ENCODE measurements around the gene FNDC3B. TPM values are rescaled to one million over a fixed set of nuclear protein-coding genes. Genes with fewer than 3 reads are reported as not detected.

FNDC3B gene
- total and polyA plus RNA-seq, 9 of the 15 experiments (the other 6 are each of a cell fraction or from before 2014, with no cell fraction given) = 7.0 to 35.8 (median 16.2) TPM

- no peak for TF ChIP-seq THAP12 (CRISPR knock-in tag; IDR thresholded peaks at IDR 0.05)
- TF ChIP-seq LEF1 (IDR thresholded peaks at IDR 0.05) = no peak
- no peak for TF ChIP-seq ZNF436 (CRISPR knock-in tag; IDR thresholded peaks at IDR 0.05)
- no peak for TF ChIP-seq GABPB1 (CRISPR knock-in tag; IDR thresholded peaks at IDR 0.05)
- TF ChIP-seq ZNF589 (CRISPR knock-in tag; IDR thresholded peaks at IDR 0.05; ENCODE audit: low read depth) = no peak
- no peak for TF ChIP-seq MCM2 (IDR thresholded peaks at IDR 0.05; ENCODE audit: low read depth)
- TF ChIP-seq, protein P1, sequence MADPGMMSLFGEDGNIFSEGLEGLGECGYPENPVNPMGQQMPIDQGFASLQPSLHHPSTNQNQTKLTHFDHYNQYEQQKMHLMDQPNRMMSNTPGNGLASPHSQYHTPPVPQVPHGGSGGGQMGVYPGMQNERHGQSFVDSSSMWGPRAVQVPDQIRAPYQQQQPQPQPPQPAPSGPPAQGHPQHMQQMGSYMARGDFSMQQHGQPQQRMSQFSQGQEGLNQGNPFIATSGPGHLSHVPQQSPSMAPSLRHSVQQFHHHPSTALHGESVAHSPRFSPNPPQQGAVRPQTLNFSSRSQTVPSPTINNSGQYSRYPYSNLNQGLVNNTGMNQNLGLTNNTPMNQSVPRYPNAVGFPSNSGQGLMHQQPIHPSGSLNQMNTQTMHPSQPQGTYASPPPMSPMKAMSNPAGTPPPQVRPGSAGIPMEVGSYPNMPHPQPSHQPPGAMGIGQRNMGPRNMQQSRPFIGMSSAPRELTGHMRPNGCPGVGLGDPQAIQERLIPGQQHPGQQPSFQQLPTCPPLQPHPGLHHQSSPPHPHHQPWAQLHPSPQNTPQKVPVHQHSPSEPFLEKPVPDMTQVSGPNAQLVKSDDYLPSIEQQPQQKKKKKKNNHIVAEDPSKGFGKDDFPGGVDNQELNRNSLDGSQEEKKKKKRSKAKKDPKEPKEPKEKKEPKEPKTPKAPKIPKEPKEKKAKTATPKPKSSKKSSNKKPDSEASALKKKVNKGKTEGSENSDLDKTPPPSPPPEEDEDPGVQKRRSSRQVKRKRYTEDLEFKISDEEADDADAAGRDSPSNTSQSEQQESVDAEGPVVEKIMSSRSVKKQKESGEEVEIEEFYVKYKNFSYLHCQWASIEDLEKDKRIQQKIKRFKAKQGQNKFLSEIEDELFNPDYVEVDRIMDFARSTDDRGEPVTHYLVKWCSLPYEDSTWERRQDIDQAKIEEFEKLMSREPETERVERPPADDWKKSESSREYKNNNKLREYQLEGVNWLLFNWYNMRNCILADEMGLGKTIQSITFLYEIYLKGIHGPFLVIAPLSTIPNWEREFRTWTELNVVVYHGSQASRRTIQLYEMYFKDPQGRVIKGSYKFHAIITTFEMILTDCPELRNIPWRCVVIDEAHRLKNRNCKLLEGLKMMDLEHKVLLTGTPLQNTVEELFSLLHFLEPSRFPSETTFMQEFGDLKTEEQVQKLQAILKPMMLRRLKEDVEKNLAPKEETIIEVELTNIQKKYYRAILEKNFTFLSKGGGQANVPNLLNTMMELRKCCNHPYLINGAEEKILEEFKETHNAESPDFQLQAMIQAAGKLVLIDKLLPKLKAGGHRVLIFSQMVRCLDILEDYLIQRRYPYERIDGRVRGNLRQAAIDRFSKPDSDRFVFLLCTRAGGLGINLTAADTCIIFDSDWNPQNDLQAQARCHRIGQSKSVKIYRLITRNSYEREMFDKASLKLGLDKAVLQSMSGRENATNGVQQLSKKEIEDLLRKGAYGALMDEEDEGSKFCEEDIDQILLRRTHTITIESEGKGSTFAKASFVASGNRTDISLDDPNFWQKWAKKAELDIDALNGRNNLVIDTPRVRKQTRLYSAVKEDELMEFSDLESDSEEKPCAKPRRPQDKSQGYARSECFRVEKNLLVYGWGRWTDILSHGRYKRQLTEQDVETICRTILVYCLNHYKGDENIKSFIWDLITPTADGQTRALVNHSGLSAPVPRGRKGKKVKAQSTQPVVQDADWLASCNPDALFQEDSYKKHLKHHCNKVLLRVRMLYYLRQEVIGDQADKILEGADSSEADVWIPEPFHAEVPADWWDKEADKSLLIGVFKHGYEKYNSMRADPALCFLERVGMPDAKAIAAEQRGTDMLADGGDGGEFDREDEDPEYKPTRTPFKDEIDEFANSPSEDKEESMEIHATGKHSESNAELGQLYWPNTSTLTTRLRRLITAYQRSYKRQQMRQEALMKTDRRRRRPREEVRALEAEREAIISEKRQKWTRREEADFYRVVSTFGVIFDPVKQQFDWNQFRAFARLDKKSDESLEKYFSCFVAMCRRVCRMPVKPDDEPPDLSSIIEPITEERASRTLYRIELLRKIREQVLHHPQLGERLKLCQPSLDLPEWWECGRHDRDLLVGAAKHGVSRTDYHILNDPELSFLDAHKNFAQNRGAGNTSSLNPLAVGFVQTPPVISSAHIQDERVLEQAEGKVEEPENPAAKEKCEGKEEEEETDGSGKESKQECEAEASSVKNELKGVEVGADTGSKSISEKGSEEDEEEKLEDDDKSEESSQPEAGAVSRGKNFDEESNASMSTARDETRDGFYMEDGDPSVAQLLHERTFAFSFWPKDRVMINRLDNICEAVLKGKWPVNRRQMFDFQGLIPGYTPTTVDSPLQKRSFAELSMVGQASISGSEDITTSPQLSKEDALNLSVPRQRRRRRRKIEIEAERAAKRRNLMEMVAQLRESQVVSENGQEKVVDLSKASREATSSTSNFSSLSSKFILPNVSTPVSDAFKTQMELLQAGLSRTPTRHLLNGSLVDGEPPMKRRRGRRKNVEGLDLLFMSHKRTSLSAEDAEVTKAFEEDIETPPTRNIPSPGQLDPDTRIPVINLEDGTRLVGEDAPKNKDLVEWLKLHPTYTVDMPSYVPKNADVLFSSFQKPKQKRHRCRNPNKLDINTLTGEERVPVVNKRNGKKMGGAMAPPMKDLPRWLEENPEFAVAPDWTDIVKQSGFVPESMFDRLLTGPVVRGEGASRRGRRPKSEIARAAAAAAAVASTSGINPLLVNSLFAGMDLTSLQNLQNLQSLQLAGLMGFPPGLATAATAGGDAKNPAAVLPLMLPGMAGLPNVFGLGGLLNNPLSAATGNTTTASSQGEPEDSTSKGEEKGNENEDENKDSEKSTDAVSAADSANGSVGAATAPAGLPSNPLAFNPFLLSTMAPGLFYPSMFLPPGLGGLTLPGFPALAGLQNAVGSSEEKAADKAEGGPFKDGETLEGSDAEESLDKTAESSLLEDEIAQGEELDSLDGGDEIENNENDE (IDR thresholded peaks at IDR 0.05; ENCODE audit: low read depth, low read length) = no peak
- TF ChIP-seq ZNF551 (CRISPR knock-in tag; IDR thresholded peaks at IDR 0.05) = no peak
- no peak for TF ChIP-seq MEF2A (IDR thresholded peaks at IDR 0.05; ENCODE audit: control insufficient read depth, low read depth, low read length)
- TF ChIP-seq ZC3H4 (CRISPR knock-in tag; IDR thresholded peaks at IDR 0.05; ENCODE audit: borderline replicate concordance) = no peak
- peak; percentile 30; the same call in 1 of the 2 replicates for TF ChIP-seq ZBTB9 (CRISPR knock-in tag; IDR thresholded peaks at IDR 0.05)
These were observed 951 bp downstream of the FNDC3B start (continued) for GRCh38 chr3:172040078-172040980.
